ENCODE data around the gene ACIN1.

DNA sequence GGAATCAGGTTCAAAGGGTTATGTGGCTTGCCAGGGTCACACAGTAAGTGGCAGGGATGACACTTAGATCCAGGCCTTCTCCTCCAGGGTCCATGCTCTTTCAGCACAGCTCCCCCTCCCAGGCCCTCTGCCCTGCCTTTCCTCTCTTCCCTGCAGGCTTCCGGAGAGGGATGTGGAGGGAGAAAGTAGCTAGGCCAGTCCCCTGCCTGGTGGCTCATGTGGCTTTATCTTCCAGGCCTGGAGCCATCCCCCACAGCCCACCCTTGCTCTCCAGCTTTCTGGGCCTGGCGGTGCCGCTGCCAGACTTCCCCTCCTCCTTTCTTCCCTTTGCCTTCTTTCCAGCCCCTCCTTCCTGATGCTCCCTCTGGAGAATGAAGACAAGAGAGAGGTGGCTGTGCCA, 51.2 kb downstream of the ACIN1 start:
- TF ChIP-seq SIN3A (IDR thresholded peaks at IDR 0.05; ENCODE audit: low read depth) = no peak
- no peak for TF ChIP-seq POLR2A (IDR thresholded peaks at IDR 0.05; ENCODE audit: borderline replicate concordance, extremely low read depth, insufficient read depth, insufficient read length)
- TF ChIP-seq, protein P1, sequence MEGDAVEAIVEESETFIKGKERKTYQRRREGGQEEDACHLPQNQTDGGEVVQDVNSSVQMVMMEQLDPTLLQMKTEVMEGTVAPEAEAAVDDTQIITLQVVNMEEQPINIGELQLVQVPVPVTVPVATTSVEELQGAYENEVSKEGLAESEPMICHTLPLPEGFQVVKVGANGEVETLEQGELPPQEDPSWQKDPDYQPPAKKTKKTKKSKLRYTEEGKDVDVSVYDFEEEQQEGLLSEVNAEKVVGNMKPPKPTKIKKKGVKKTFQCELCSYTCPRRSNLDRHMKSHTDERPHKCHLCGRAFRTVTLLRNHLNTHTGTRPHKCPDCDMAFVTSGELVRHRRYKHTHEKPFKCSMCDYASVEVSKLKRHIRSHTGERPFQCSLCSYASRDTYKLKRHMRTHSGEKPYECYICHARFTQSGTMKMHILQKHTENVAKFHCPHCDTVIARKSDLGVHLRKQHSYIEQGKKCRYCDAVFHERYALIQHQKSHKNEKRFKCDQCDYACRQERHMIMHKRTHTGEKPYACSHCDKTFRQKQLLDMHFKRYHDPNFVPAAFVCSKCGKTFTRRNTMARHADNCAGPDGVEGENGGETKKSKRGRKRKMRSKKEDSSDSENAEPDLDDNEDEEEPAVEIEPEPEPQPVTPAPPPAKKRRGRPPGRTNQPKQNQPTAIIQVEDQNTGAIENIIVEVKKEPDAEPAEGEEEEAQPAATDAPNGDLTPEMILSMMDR (IDR thresholded peaks at IDR 0.05 in 2 of 3, conservative IDR thresholded peaks at IDR 0.05 in 1 of 3; ENCODE audit: borderline replicate concordance in 1 of 3, insufficient read depth in 1 of 3, low read depth in 2 of 3, low read length in 2 of 3) = no peak
- TF ChIP-seq EGR1 (IDR thresholded peaks at IDR 0.05; ENCODE audit: low read depth) = no peak
- TF ChIP-seq FOSL1 (IDR thresholded peaks at IDR 0.05; ENCODE audit: low read depth) = no peak
- TF ChIP-seq ZFX (IDR thresholded peaks at IDR 0.05) = no peak
- TF ChIP-seq EZH2 (IDR thresholded peaks at IDR 0.05) = no peak
- TF ChIP-seq, protein P2, sequence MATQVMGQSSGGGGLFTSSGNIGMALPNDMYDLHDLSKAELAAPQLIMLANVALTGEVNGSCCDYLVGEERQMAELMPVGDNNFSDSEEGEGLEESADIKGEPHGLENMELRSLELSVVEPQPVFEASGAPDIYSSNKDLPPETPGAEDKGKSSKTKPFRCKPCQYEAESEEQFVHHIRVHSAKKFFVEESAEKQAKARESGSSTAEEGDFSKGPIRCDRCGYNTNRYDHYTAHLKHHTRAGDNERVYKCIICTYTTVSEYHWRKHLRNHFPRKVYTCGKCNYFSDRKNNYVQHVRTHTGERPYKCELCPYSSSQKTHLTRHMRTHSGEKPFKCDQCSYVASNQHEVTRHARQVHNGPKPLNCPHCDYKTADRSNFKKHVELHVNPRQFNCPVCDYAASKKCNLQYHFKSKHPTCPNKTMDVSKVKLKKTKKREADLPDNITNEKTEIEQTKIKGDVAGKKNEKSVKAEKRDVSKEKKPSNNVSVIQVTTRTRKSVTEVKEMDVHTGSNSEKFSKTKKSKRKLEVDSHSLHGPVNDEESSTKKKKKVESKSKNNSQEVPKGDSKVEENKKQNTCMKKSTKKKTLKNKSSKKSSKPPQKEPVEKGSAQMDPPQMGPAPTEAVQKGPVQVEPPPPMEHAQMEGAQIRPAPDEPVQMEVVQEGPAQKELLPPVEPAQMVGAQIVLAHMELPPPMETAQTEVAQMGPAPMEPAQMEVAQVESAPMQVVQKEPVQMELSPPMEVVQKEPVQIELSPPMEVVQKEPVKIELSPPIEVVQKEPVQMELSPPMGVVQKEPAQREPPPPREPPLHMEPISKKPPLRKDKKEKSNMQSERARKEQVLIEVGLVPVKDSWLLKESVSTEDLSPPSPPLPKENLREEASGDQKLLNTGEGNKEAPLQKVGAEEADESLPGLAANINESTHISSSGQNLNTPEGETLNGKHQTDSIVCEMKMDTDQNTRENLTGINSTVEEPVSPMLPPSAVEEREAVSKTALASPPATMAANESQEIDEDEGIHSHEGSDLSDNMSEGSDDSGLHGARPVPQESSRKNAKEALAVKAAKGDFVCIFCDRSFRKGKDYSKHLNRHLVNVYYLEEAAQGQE (IDR thresholded peaks at IDR 0.05; ENCODE audit: low read depth) = no peak
- TF ChIP-seq, protein P3, sequence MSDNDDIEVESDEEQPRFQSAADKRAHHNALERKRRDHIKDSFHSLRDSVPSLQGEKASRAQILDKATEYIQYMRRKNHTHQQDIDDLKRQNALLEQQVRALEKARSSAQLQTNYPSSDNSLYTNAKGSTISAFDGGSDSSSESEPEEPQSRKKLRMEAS (IDR thresholded peaks at IDR 0.05) = no peak
- TF ChIP-seq, protein P4, sequence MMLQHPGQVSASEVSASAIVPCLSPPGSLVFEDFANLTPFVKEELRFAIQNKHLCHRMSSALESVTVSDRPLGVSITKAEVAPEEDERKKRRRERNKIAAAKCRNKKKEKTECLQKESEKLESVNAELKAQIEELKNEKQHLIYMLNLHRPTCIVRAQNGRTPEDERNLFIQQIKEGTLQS (IDR thresholded peaks at IDR 0.05) = no peak

Data from HCT116 (cell line).